Chondrocyte (in vitro differentiated cells): Measurements from ENCODE around the gene NSG1. TPM values are rescaled to one million over a fixed set of nuclear protein-coding genes. Genes with fewer than 3 reads are reported as not detected.

Experiments
- DNase-seq: peaks from one replicate; pipeline ENCODE4 v3.0.0; 2021; ENCODE audit warnings: mixed read lengths, low spot score
- H3K27ac Mint-ChIP-seq: one replicate; pipeline ENCODE4 v1.8.0; 2021; ENCODE audit warnings: mild to moderate bottlenecking, moderate library complexity, mixed read lengths; ENCODE audit not compliant: unreplicated experiment
- H3K27me3 Mint-ChIP-seq: 2 replicates; pipeline ENCODE4 v1.8.0; 2021; ENCODE audit warnings: low read depth, mixed read lengths
- H3K36me3 Mint-ChIP-seq: 2 replicates; pipeline ENCODE4 v1.8.0; 2021; ENCODE audit warnings: low read depth, mixed read lengths
- H3K4me1 Mint-ChIP-seq: 2 replicates; pipeline ENCODE4 v1.8.0; 2021; ENCODE audit warnings: low read depth, mild to moderate bottlenecking, mixed read lengths
- H3K4me3 Mint-ChIP-seq: one replicate; pipeline ENCODE4 v1.8.0; 2021; ENCODE audit warnings: mild to moderate bottlenecking, moderate library complexity, mixed read lengths; ENCODE audit not compliant: unreplicated experiment
- H3K9me3 Mint-ChIP-seq: 2 replicates; pipeline ENCODE4 v1.8.0; 2021; ENCODE audit warnings: low read depth, mixed read lengths
- long read RNA-seq: library from polyadenylated mRNA; stranded (forward); transcript quantifications from one replicate; pipeline ENCODE4 v2.0.0, GENCODE V29; 2021
- total RNA-seq: library from RNA; stranded (reverse); gene quantifications from 3 replicates; pipeline ENCODE4 v1.2.1, GENCODE V29; 2021
- TF ChIP-seq, protein P1 (sequence below): fragments of 200-600 bp; sonication (generic); IDR thresholded peaks from 2 replicates; pipeline ENCODE4 v1.5.0; 2021; ENCODE audit warnings: antibody characterized with exemption, mild to moderate bottlenecking, moderate library complexity

The NSG1 gene, protein sequence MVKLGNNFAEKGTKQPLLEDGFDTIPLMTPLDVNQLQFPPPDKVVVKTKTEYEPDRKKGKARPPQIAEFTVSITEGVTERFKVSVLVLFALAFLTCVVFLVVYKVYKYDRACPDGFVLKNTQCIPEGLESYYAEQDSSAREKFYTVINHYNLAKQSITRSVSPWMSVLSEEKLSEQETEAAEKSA
- total RNA-seq: 0.42 TPM in 1 of 3 replicates, not detected in the others
- long read RNA-seq, partial matches to known transcripts: 1 of 1 reads
- long read RNA-seq, other reads (novel, unspliced or antisense): 0 of 1 reads

DNA sequence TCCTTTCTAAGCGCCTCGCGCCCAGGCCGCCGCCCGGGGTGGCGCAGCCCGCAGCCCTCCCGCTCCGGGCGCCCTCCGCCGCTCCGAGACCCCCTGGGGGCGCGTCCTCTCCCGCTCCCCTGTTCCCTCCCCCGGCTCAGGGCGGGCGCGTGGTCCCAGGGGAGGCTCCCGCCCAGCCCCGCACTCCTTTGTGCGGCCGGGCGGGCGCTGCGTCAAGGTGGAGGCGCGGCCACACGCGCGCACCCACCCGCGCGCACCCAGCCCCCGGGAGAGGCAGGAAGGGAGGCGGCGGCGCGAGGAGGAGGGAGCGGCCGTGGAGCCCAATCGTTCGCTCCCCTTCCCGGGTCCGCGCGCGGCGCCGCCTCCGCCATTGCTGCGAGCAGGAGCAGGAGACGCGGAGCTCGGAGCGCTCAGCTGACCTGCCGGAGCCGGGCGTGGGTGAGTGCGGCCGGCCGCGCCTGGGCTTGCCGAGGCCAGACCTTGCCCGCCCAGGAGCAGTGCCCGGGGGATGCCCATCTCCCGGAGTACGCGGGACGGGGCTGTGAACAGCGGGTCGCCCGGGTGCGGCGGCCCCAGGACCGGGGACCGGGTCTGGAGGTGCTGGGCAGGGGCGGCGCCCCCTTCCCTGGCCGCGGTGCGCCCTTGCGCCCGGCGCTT lies at the start of gene NSG1:
NSG1 (plus strand) TSS at position 367 of the 657 bp plus-strand sequence. CDS start 528 bp downstream, outside the sequence.
- DNase-seq: peak; percentile 76
- H3K36me3 Mint-ChIP-seq: peaks cover 2% of the 10 kb centered on the region
- H3K27me3 Mint-ChIP-seq: peaks cover 62% of the 10 kb centered on the region
- TF ChIP-seq, protein P1, sequence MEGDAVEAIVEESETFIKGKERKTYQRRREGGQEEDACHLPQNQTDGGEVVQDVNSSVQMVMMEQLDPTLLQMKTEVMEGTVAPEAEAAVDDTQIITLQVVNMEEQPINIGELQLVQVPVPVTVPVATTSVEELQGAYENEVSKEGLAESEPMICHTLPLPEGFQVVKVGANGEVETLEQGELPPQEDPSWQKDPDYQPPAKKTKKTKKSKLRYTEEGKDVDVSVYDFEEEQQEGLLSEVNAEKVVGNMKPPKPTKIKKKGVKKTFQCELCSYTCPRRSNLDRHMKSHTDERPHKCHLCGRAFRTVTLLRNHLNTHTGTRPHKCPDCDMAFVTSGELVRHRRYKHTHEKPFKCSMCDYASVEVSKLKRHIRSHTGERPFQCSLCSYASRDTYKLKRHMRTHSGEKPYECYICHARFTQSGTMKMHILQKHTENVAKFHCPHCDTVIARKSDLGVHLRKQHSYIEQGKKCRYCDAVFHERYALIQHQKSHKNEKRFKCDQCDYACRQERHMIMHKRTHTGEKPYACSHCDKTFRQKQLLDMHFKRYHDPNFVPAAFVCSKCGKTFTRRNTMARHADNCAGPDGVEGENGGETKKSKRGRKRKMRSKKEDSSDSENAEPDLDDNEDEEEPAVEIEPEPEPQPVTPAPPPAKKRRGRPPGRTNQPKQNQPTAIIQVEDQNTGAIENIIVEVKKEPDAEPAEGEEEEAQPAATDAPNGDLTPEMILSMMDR: no peak
- no peak within 1 kb of the TSS for H3K27ac Mint-ChIP-seq
- H3K9me3 Mint-ChIP-seq: no peaks in the 10 kb centered on the region
- peak within 1 kb of the TSS; percentile 66 for H3K4me3 Mint-ChIP-seq
- peaks cover 11% of the 10 kb centered on the region for H3K4me1 Mint-ChIP-seq

DNA sequence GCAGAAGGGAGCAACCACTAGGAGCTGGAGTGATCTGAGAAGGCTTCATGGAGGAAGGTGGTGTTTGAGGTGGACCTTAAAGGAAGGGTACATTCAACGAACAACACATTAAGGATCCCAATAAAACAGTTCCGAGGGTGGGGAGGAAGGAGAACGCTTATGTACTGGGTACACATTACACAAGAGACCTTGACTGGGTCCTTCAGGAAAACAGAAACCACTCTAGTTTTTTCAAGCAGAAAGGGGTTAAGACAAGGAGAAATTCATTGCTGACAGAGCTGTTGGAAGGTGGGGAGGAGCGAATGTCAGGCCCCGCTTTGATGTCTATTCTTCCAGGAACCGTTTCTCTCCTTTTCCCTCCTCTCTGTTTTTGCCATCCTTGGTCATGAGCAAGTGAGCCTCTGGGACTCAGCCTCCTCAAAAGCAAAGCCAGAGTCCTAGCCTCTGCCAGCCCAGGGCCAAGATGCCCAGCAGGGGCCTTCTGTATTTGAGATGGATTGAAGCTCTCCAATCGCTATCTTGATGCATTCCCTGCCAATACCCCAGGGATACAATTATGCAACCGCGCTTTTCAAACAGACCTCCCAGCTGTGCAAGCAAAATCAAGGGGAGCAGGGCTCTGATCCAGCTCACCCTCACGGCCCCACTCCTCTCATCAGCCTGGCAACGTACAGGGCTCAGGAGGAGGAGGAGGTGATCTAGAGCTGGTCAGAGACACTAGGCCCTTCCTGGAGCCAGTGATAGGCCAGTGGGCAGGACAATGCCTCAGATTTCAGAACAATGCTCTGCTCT lies 48.5 kb upstream of the NSG1 start:
- TF ChIP-seq, protein P1: no peak
- no peaks in the 10 kb centered on the region for H3K9me3 Mint-ChIP-seq
- no peak overlapping the region for H3K4me3 Mint-ChIP-seq
- H3K4me1 Mint-ChIP-seq: peaks cover 4% of the 10 kb centered on the region
- no peaks in the 10 kb centered on the region for H3K36me3 Mint-ChIP-seq
- peaks cover 20% of the 10 kb centered on the region for H3K27me3 Mint-ChIP-seq
- no peak for DNase-seq
- no peak overlapping the region for H3K27ac Mint-ChIP-seq

DNA sequence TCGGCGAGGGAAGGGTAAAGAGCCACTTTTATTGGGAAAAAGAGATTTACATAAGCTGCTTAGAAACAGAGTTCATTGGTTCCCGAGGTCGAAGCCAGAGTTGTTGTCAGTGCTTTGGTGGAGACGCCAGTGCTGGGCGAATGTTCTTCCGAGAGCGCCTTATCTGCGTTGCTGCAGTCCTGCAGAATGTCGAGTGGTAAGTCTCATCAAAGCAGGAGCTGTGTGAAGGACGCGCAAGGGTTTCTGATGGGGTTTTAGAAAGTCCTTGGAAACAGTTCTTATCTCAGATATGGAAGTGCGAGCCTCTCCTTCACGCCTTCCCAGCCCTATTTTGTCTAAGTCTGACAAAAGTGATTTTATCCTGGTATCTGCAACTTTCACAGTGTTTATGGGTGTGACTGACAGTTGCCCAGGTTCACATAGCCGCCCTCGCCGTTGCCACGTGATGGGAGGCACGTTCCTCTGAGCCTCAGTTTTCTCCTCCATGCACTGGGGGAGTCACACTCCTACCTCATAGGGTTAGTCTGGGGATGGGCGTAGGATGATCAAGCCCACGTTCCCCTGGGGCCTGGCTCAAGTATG lies 47.3 kb upstream of the NSG1 start:
- Mint-ChIP-seq H3K4me1 (peaks cover 2% of the 10 kb centered on the region), H3K9me3 (no peaks in the 10 kb centered on the region), H3K27ac (no peak overlapping the region), H3K27me3 (peaks cover 24% of the 10 kb centered on the region), H3K36me3 (no peaks in the 10 kb centered on the region), H3K4me3 (no peak overlapping the region)
- TF ChIP-seq, protein P1: no peak
- peak; percentile 19 for DNase-seq

DNA sequence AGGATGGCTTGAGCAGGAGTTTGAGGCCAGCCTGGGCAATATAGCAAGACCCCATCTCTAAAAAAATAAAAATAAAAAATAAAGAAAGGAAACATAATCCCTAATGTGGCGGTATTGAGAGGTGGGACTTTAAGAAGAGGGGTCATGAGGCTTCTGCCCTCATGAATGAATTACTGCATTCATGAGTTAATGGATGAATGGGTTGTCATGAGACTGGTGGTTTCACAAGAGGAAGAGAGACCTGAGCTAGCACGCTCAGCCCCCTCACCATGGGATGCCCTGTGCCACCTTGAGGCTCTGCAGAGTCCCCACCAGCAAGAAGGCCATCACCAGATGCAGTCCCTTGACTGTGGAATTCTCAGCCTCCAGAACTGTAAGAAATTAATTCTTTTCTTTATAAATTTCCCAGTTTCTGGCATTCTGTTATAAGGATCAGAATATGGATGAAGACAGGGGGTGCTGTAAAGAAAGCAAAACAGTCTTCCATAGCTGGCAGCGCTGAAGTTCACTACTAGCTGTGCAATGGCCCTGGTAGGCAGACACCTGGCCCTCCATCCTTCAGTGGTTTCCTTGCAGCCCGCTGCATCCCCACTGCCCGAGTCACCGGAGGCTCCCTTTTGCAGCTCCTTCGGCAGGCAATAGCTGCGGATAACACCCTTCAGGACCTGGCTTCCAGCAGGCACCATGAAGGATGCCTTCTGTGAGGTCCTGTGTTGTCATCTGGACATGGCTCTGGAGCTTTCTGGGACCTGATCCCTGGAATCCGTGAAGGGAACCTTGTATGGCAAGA lies 44.8 kb upstream of the NSG1 start:
- Mint-ChIP-seq H3K9me3 (no peaks in the 10 kb centered on the region), H3K4me3 (no peak overlapping the region), H3K27me3 (peaks cover 30% of the 10 kb centered on the region), H3K36me3 (no peaks in the 10 kb centered on the region), H3K4me1 (no peaks in the 10 kb centered on the region), H3K27ac (no peak overlapping the region)
- peak; percentile 52 for DNase-seq
- TF ChIP-seq, protein P1: no peak
